AG09319 (cell line): ENCODE measurements around the gene KCNK1.
"Not testable (repeated sequence)": the region's sequence is repeated elsewhere in the genome, so short reads cannot be mapped to it uniquely, and the experiment has no call there.

ENCODE experiments used
- DNase-seq: peaks from one replicate; pipeline ENCODE4 v3.0.0-alpha.2; 2010; ENCODE audit warnings: low read depth; ENCODE audit errors: extremely low read depth
- CTCF ChIP-seq: IDR thresholded peaks from 2 replicates; pipeline ENCODE4 v1.5.1; 2011; ENCODE audit warnings: low read depth, mild to moderate bottlenecking, inconsistent platforms, low read length, moderate library complexity

Gene KCNK1

GRCh38 chr1:233607252-233608119 lies 6.4 kb upstream of the KCNK1 start:
- TF ChIP-seq CTCF: no peak
- no peak for DNase-seq

- DNase-seq: no peak
- TF ChIP-seq CTCF: no peak
Measured at GRCh38 chr1:233608988-233609387, 4.9 kb upstream of the KCNK1 start.

GRCh38 chr1:233609926-233610325 lies 4.0 kb upstream of the KCNK1 start:
- no peak for DNase-seq
- TF ChIP-seq CTCF: no peak

- TF ChIP-seq CTCF: no peak
Measured at GRCh38 chr1:233610628-233611027, 3.3 kb upstream of the KCNK1 start.

GRCh38 chr1:233611363-233611762 lies 2.5 kb upstream of the KCNK1 start:
- DNase-seq: not testable (repeated sequence)

More at GRCh38 chr1:233610628-233611027, 3.3 kb upstream of the KCNK1 start:
- DNase-seq: no peak

- TF ChIP-seq CTCF: no peak
- peak; percentile 2 for DNase-seq
Measured at GRCh38 chr1:233614173-233614742, 352 bp downstream of the KCNK1 start.

- TF ChIP-seq CTCF: no peak
- DNase-seq: no peak
Measured at GRCh38 chr1:233614743-233615521, 1.0 kb downstream of the KCNK1 start.
